Activated T-helper 2 cell treated with anti-CD3 and anti-CD28 coated beads, Interferon-gamma antibody, Interleukin-2, Interleukin-4, amounts not matched to agents 10 μg/mL and 5 μg/mL and 100 μg/mL, durations not matched to agents 14 hours and 24 hours and 36 hours (primary cell): ENCODE data around the gene AZU1. TPM values are rescaled to one million over a fixed set of nuclear protein-coding genes. Genes with fewer than 3 reads are reported as not detected.
"Not testable (repeated sequence)": the region's sequence is repeated elsewhere in the genome, so short reads cannot be mapped to it uniquely, and the experiment has no call there.

ENCODE experiments used
- DNase-seq: peaks from one replicate; pipeline ENCODE4 v3.0.0; 2021; ENCODE audit warnings: low spot score
- H3K27ac Mint-ChIP-seq: one replicate; pipeline ENCODE4 v1.8.0; 2021; ENCODE audit warnings: mixed read lengths
- H3K27me3 Mint-ChIP-seq: one replicate; pipeline ENCODE4 v1.8.0; 2021; ENCODE audit warnings: low read depth, mixed read lengths
- H3K36me3 Mint-ChIP-seq: one replicate; pipeline ENCODE4 v1.8.0; 2021; ENCODE audit warnings: low read depth, mixed read lengths
- H3K4me1 Mint-ChIP-seq: one replicate; pipeline ENCODE4 v1.8.0; 2021; ENCODE audit warnings: low read depth, mixed read lengths
- H3K4me3 Mint-ChIP-seq: one replicate; pipeline ENCODE4 v1.8.0; 2021; ENCODE audit warnings: low read depth, mild to moderate bottlenecking, moderate library complexity, mixed read lengths
- H3K9me3 Mint-ChIP-seq: one replicate; pipeline ENCODE4 v1.8.0; 2021; ENCODE audit warnings: mixed read lengths
- intact Hi-C: fragments of 100-400 bp; cut with micrococcal nuclease; formaldehyde crosslinking; loops from one replicate; pipeline ENCODE4 v1.15.1; 2023
- total RNA-seq: library from RNA; stranded (reverse); gene quantifications from 2 replicates; pipeline ENCODE4 v1.2.3, GENCODE V29; 2022

AZU1 gene
- total RNA-seq, 1 donor from 2014 or later, result not detected

DNA sequence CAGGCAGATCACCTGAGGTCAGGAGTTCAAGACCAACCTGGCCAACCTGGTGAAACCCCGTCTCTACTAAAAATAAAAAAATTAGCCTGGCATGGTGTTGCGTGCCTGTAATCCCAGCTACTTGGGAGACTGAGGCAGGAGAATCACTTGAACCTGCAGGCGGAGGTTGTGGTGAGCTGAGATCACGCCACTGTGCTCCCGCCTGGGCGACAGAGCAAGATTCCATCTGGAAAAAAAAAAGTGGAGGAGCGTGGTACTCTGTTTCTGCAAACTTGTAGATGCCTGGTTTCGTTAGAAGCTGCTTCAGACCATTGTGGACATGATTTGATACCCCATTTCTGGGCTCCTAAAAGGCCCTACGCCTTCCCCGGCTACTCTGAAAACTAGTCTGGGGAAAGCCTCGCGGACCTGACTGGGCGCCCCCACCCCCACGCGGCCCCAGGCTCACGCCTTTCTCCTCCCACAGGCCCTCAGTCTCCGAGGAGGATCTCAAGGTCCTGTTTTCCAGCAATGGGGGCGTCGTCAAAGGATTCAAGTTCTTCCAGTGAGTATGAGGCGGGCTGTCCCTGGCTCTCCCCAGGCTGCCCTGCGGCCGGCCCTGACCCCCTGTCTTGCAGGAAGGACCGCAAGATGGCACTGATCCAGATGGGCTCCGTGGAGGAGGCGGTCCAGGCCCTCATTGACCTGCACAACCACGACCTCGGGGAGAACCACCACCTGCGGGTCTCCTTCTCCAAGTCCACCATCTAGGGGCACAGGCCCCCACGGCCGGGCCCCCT, 17.4 kb upstream of the AZU1 start:
- Mint-ChIP-seq H3K27me3 (no peaks in the 10 kb centered on the region), H3K36me3 (peaks cover 58% of the 10 kb centered on the region), H3K4me1 (peaks cover 2% of the 10 kb centered on the region), H3K4me3 (no peak overlapping the region), H3K27ac (no peak overlapping the region), H3K9me3 (no peaks in the 10 kb centered on the region)
- DNase-seq, result no peak
- intact Hi-C loops, result no loop called here

DNA sequence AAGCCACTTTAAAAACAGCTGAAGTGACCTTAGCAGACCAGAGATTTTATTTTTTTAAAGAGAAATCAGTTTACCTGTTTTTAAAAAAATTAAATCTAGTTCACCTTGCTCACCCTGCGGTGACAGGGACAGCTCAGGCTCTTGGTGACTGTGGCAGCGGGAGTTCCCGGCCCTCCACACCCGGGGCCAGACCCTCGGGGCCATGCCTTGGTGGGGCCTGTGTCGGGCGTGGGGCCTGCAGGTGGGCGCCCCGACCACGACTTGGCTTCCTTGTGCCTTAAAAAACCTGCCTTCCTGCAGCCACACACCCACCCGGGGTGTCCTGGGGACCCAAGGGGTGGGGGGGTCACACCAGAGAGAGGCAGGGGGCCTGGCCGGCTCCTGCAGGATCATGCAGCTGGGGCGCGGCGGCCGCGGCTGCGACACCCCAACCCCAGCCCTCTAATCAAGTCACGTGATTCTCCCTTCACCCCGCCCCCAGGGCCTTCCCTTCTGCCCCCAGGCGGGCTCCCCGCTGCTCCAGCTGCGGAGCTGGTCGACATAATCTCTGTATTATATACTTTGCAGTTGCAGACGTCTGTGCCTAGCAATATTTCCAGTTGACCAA, 16.7 kb upstream of the AZU1 start:
- no peaks in the 10 kb centered on the region for H3K27me3 Mint-ChIP-seq
- intact Hi-C loops, result no loop called here
- DNase-seq, result no peak
- H3K4me1 Mint-ChIP-seq, result peaks cover 2% of the 10 kb centered on the region
- H3K9me3 Mint-ChIP-seq, result no peaks in the 10 kb centered on the region
- H3K36me3 Mint-ChIP-seq, result peaks cover 59% of the 10 kb centered on the region
- no peak overlapping the region for H3K27ac Mint-ChIP-seq
- no peak overlapping the region for H3K4me3 Mint-ChIP-seq

DNA sequence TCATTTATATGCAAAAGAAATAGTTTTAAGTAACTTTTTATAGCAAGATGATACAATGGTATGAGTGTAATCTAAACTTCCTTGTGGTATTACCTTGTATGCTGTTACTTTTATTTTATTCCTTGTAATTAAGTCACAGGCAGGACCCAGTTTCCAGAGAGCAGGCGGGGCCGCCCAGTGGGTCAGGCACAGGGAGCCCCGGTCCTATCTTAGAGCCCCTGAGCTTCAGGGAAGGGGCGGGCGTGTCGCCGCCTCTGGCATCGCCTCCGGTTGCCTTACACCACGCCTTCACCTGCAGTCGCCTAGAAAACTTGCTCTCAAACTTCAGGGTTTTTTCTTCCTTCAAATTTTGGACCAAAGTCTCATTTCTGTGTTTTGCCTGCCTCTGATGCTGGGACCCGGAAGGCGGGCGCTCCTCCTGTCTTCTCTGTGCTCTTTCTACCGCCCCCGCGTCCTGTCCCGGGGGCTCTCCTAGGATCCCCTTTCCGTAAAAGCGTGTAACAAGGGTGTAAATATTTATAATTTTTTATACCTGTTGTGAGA, 16.1 kb upstream of the AZU1 start:
- DNase-seq, result no peak
- H3K4me1 Mint-ChIP-seq, result peaks cover 2% of the 10 kb centered on the region
- no peaks in the 10 kb centered on the region for H3K27me3 Mint-ChIP-seq
- H3K9me3 Mint-ChIP-seq, result peaks cover 4% of the 10 kb centered on the region
- intact Hi-C loops, result no loop called here
- no peak overlapping the region for H3K4me3 Mint-ChIP-seq
- peaks cover 63% of the 10 kb centered on the region for H3K36me3 Mint-ChIP-seq
- H3K27ac Mint-ChIP-seq, result no peak overlapping the region

DNA sequence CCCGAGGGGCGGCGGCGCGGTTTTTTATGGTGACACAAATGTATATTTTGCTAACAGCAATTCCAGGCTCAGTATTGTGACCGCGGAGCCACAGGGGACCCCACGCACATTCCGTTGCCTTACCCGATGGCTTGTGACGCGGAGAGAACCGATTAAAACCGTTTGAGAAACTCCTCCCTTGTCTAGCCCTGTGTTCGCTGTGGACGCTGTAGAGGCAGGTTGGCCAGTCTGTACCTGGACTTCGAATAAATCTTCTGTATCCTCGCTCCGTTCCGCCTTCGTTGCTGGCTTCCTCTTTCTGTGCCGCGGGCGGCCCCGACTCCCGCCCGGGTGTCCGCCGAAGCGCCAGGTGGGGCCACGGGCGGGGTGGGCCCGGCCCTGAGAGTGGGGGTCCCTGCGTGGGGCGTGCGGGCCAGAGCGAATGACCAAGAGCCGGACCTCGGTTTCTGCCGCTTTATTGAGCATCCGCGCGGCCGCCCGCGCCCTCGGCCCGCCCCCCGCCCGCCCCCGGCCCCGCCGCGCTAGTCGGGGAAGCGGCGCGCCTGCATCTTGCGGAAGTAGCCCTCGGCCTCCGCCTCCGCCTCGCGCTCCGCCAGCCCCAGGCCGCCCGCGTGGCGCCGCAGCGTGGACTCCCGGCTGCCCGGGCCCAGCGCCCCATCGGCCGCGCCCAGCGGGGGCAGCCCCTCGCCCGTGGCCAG, 15.4 kb upstream of the AZU1 start:
- peaks cover 2% of the 10 kb centered on the region for H3K4me1 Mint-ChIP-seq
- no peak for DNase-seq
- H3K4me3 Mint-ChIP-seq, result no peak overlapping the region
- intact Hi-C loops, result no loop called here
- H3K27ac Mint-ChIP-seq, result no peak overlapping the region
- peaks cover 63% of the 10 kb centered on the region for H3K36me3 Mint-ChIP-seq
- peaks cover 5% of the 10 kb centered on the region for H3K9me3 Mint-ChIP-seq
- no peaks in the 10 kb centered on the region for H3K27me3 Mint-ChIP-seq

DNA sequence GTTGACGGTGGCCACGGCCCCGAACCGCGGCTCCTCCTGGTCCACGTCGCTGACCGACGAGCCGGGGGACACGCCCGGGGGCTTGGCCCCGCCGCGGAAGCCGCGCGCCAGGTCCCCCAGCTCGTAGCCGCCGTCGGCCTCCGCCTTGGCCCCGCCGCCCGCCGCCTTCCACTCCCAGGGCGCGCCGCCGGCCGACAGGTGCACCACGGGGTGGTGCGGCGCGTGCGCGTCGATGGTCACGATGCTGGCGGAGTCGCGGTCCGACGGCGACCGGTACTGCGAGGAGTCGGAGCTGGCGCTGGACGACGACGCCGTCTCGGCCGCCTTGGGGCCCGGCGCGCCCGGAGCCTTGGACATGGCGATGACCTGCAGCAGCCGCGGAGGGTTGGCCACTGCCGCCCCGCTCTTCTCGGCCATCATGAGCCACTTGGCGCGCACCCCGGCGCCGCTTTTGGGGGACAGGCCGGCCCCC, 14.9 kb upstream of the AZU1 start:
- Mint-ChIP-seq H3K4me3 (no peak overlapping the region), H3K27me3 (no peaks in the 10 kb centered on the region), H3K4me1 (no peaks in the 10 kb centered on the region), H3K27ac (no peak overlapping the region), H3K9me3 (peaks cover 5% of the 10 kb centered on the region), H3K36me3 (peaks cover 57% of the 10 kb centered on the region)
- intact Hi-C loops, result no loop called here
- no peak for DNase-seq

DNA sequence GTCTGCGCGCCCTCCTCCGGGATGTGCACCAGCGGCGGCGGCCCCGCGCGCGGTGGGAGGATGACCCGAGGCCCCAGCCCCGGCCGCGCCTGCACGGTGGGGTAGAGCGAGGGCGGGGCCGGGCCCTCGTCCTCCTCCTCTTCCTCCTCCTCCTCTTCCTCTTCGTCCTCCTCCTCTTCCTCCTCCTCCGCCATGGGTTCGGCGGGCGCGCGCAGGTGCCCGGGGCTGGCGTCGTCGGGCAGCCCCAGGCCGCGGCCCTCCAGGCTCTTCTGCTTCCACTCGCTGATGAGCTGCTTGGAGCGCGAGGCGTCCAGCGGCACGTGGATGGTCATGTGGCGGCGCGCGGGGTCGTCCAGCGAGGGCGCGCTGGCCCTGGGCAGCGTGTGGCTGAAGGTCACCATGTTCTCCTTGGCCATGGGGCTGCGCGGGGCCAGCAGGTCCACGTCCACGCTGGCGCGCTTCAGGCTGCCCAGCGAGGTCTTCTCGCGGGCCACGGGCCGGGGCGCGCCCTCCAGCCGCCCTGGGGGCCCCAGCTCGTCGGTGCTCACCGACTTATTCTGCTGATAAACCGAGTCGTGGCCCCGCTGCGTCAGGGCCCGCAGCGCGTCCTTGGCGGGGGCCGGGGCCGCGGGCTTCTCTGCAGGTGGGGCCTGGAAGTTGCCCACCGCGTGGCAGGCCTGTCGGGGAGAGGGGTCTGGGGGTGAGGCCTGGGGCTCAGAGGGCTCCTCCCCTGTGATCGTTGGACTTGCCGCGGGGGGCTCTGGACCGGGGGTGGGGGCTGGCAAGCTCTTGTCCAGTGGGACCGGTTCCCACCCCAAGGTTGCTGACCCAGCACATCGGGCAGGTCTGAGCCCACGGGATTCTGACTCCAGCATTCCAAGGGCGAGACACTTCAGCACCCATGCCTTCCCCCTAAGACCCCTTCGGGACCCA, 14.2 kb upstream of the AZU1 start:
- Mint-ChIP-seq H3K4me3 (no peak overlapping the region), H3K4me1 (no peaks in the 10 kb centered on the region), H3K9me3 (peaks cover 5% of the 10 kb centered on the region), H3K27ac (no peak overlapping the region), H3K36me3 (peaks cover 54% of the 10 kb centered on the region), H3K27me3 (no peaks in the 10 kb centered on the region)
- DNase-seq, result no peak
- intact Hi-C loops, result no loop called here

DNA sequence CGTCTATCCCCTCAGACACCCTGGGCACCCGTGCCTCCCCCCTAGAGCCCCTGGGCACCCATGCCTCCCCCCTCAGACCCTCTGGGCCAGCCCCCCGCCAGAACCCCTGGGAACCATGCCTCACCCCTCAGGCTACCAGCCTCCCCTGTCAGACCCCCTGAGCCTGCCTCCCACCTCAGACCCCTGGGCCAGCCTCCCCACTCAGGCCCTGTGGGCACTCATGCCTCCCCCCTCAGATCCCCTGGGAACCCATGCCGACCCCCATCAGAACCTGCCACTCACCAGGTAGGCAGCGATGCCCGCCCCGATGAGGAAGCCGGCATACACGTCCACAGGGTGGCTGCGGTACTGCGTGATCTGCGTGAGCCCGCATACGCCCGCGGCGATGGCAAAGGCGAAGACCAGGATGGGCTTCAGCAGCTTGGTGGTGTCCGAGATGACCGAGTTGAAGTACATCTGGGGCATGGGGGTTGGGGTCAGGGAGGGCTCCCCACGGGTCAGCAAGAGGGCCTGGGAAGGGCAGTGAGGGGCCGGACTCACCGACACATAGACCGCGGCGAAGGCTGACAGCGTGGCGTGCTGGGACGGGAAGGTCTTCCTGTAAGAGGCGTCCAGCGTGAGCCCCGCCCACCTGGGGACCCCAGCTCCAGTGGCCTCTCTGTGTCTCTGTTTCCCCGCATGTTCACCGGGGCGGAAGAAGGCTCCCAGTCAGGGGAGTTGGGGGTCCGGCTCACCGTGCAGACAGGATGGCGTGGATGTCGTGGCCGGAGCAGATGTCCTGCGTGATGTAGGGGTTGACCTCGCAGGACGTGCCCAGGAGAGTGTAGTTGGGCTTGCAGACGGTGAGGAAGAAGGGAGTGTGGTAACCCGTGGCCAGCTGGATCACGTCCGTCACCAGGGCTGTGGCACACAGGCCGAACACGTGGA, 13.2 kb upstream of the AZU1 start:
- intact Hi-C loops, result no loop called here
- H3K27ac Mint-ChIP-seq, result no peak overlapping the region
- DNase-seq, result no peak
- no peaks in the 10 kb centered on the region for H3K4me1 Mint-ChIP-seq
- peaks cover 51% of the 10 kb centered on the region for H3K36me3 Mint-ChIP-seq
- no peak overlapping the region for H3K4me3 Mint-ChIP-seq
- peaks cover 5% of the 10 kb centered on the region for H3K9me3 Mint-ChIP-seq
- no peaks in the 10 kb centered on the region for H3K27me3 Mint-ChIP-seq

DNA sequence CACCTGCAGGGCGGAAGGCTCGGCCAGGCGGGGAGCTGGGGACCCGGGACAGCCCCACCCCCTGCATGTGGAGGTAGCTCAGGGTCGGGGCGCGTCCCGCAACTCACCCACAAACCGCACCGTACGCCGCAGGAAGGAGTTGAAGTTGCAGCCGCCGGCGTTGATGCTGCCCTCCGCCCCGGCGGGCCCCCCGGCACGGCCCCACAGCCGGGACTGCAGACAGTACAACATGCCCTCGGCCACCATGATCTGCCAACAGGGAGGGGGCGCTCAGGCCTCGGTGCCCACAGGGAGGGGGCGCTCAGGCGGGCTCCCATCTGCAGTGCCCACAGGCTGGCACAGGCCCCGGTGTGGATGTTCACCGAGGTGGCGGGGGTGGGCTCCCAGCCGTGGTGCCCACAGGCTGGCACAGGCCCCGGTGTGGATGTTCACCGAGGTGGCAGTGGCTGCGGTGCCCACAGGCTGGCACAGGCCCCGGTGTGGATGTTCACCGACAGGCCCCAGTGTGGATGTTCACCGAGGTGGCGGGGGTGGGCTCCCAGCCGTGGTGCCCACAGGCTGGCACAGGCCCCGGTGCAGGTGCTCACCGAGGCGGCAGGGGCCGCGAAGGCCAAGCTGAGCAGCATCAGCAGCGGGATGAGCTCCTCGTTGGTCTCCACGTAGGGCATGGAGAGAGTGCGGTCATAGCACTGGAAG, 12.4 kb upstream of the AZU1 start:
- Mint-ChIP-seq H3K27me3 (peaks cover 2% of the 10 kb centered on the region), H3K4me3 (no peak overlapping the region), H3K9me3 (peaks cover 5% of the 10 kb centered on the region), H3K4me1 (no peaks in the 10 kb centered on the region), H3K36me3 (peaks cover 43% of the 10 kb centered on the region), H3K27ac (no peak overlapping the region)
- intact Hi-C loops, result no loop called here
- no peak for DNase-seq

DNA sequence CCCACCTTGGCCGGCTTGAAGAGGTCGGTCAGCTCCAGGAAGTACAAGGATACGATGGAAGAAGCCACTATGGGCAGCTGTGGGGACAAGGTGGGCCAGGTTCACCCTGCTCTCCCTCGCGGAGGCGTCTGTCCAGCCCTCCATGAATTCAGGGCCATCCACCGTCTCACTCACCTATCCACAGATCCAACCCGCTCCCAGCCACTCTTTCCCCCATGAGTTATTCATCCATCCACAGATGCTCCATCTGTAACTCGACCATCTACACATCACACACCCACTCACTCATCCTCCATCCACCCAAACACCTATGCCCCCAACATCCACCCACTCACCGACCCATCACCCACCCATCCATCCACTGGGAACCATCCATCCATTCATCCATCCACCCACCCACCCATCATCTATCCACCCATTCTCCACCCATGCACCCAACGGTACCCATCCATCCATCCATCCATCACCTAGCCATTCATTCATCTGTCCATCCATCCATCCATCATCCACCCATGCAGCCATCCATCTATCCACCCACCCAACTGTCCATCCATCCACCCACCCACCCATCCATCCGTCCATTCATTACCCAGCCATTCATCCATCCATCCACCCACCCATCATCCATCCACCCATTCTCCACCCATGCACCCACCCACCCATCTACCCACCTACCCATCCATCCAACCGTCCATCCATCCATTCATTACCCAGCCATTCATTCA, 11.7 kb upstream of the AZU1 start:
- DNase-seq, result no peak
- Mint-ChIP-seq H3K27me3 (peaks cover 2% of the 10 kb centered on the region), H3K4me1 (no peaks in the 10 kb centered on the region), H3K4me3 (no peak overlapping the region), H3K27ac (no peak overlapping the region), H3K36me3 (peaks cover 38% of the 10 kb centered on the region), H3K9me3 (peaks cover 5% of the 10 kb centered on the region)
- intact Hi-C loops, result no loop called here

DNA sequence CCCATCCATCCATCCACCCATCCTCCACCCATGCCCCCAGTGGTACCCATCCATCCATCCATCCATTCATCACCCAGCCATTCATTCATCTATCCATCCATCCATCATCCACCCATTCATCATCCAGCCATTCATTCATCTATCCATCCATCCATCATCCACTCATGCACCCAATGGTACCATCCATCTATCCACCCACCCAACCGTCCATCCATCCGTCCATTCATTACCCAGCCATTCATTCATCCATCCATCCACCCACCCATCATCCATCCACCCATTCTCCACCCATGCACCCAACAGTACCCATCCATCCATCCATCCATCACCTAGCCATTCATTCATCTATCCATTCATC, 11.2 kb upstream of the AZU1 start:
- no peak for DNase-seq
- no peaks in the 10 kb centered on the region for H3K4me1 Mint-ChIP-seq
- peaks cover 2% of the 10 kb centered on the region for H3K27me3 Mint-ChIP-seq
- H3K4me3 Mint-ChIP-seq, result no peak overlapping the region
- peaks cover 5% of the 10 kb centered on the region for H3K9me3 Mint-ChIP-seq
- H3K27ac Mint-ChIP-seq, result no peak overlapping the region
- peaks cover 36% of the 10 kb centered on the region for H3K36me3 Mint-ChIP-seq
- intact Hi-C loops, result no loop called here

DNA sequence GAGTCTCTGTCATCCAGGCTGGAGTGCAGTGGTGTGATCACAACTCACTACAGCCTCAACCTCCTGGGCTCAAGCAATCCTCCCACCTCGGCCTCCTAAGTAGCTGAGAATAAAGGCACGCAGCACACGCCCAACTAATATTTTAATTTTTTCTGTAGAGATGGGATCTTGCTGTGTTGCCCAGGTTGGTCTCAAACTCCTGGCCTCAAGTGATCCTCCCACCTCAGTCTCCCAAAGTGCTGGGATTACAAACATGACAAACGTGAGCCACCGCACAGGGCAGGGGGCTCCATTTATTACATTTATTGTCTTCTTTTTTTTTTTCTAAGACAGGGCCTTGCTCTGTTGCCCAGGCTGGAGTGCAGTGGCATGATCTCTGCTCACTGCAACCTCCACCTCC, 7.4 kb upstream of the AZU1 start:
- intact Hi-C loops, result not testable (repeated sequence)

More for the DNA sequence above, 7.4 kb upstream of the AZU1 start:
- Mint-ChIP-seq H3K36me3 (peaks cover 17% of the 10 kb centered on the region), H3K27me3 (peaks cover 14% of the 10 kb centered on the region)
- not testable (repeated sequence) for H3K27ac Mint-ChIP-seq, H3K4me3 Mint-ChIP-seq, H3K4me1 Mint-ChIP-seq, H3K9me3 Mint-ChIP-seq, DNase-seq
